GM21360 (cell line): Measurements from ENCODE around the gene DRD2.
"Not testable (repeated sequence)": the region's sequence is repeated elsewhere in the genome, so short reads cannot be mapped to it uniquely, and the experiment has no call there.

Experiments used
- ATAC-seq: cut with Tn5 transposase; IDR thresholded peaks from one replicate; pipeline ENCODE4 v1.9.1; 2021; ENCODE audit warnings: mild to moderate bottlenecking, moderate library complexity; ENCODE audit not compliant: unreplicated experiment

The DRD2 gene

GRCh38 chr11:113475160-113475761 is at the start of gene DRD2:
Gene DRD2, minus strand, starts transcription at chr11:113475398. Its CDS starts 50,747 bp downstream, at chr11:113424651.
- no peak for ATAC-seq

GRCh38 chr11:113523906-113524305 is 48.7 kb upstream of the DRD2 start:
- not testable (repeated sequence) for ATAC-seq

- no peak for ATAC-seq
Observed at GRCh38 chr11:113521737-113522517, 46.7 kb upstream of the DRD2 start.

GRCh38 chr11:113519989-113520613 is 44.9 kb upstream of the DRD2 start:
- ATAC-seq, result no peak

GRCh38 chr11:113518716-113519495 is 43.7 kb upstream of the DRD2 start:
- no peak for ATAC-seq

- no peak for ATAC-seq
Observed at GRCh38 chr11:113517361-113517760, 42.2 kb upstream of the DRD2 start.

GRCh38 chr11:113514856-113515255 is 39.7 kb upstream of the DRD2 start:
- ATAC-seq, result no peak

GRCh38 chr11:113507341-113507740 is 32.1 kb upstream of the DRD2 start:
- no peak for ATAC-seq

GRCh38 chr11:113506893-113507292 is 31.7 kb upstream of the DRD2 start:
- no peak for ATAC-seq

- ATAC-seq, result no peak
Observed at GRCh38 chr11:113506461-113506860, 31.3 kb upstream of the DRD2 start.

GRCh38 chr11:113505541-113506375 is 30.6 kb upstream of the DRD2 start:
- no peak for ATAC-seq

GRCh38 chr11:113505046-113505445 is 29.8 kb upstream of the DRD2 start:
- ATAC-seq, result no peak

GRCh38 chr11:113504586-113504985 is 29.4 kb upstream of the DRD2 start:
- ATAC-seq, result no peak

- ATAC-seq, result no peak
Observed at GRCh38 chr11:113504071-113504470, 28.9 kb upstream of the DRD2 start.

GRCh38 chr11:113497066-113497910 is 22.1 kb upstream of the DRD2 start:
- no peak for ATAC-seq

GRCh38 chr11:113496026-113496651 is 20.9 kb upstream of the DRD2 start:
- no peak for ATAC-seq

- ATAC-seq, result no peak
Observed at GRCh38 chr11:113494021-113494420, 18.8 kb upstream of the DRD2 start.

- ATAC-seq, result no peak
Observed at GRCh38 chr11:113493206-113493605, 18.0 kb upstream of the DRD2 start.

GRCh38 chr11:113488931-113489351 is 13.7 kb upstream of the DRD2 start:
- ATAC-seq, result no peak
